ENCODE results near the gene SPHK1.

SPHK1 gene

GRCh38 chr17:76399175-76400172 lies 15.1 kb downstream of the SPHK1 start:
- TF ChIP-seq CTCF (conservative IDR thresholded peaks at IDR 0.05) = no peak
- H3K27ac ChIP-seq = no peak overlapping the region

- TF ChIP-seq CTCF (conservative IDR thresholded peaks at IDR 0.05) = no peak
- H3K27ac ChIP-seq = no peak overlapping the region
These were observed 18.3 kb downstream of the SPHK1 start for GRCh38 chr17:76402711-76403110.

GRCh38 chr17:76404256-76404655 lies 19.8 kb downstream of the SPHK1 start:
- TF ChIP-seq CTCF (conservative IDR thresholded peaks at IDR 0.05) = no peak
- no peak overlapping the region for H3K27ac ChIP-seq

DNA sequence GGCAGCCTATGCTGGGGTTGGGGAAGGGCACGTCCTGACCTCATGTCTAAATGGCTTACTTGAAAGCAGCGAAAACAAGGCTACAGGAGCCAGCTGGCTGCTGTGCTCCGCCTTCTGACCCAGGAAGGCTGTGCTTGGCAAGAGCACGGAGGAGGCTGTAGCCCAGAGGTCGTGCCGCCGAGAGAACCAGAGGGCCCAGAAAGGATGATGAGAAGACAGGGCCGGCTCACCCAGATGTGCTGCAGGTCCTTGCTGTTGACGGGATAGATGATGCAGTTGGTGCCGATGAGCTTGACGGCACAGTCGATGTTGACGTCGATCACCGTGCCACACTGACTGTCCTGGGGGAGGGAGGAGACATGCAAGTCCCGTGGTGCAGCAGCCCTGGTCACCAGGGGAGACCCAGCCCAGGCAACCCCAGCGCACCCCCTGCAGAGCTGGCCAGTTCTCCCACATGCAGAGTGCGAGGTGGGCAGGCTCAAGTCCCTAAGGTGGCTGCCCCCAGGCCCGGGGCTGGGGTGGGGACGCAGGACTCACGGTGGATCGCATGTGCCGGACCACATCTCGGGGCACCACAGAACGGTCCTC lies 20.7 kb downstream of the SPHK1 start:
- no peak for TF ChIP-seq CTCF (conservative IDR thresholded peaks at IDR 0.05)
- peak overlapping the region; percentile 55 for H3K27ac ChIP-seq

- TF ChIP-seq CTCF (conservative IDR thresholded peaks at IDR 0.05) = no peak
- peak overlapping the region; percentile 55 for H3K27ac ChIP-seq
These were observed 21.2 kb downstream of the SPHK1 start for GRCh38 chr17:76405607-76405966.

DNA sequence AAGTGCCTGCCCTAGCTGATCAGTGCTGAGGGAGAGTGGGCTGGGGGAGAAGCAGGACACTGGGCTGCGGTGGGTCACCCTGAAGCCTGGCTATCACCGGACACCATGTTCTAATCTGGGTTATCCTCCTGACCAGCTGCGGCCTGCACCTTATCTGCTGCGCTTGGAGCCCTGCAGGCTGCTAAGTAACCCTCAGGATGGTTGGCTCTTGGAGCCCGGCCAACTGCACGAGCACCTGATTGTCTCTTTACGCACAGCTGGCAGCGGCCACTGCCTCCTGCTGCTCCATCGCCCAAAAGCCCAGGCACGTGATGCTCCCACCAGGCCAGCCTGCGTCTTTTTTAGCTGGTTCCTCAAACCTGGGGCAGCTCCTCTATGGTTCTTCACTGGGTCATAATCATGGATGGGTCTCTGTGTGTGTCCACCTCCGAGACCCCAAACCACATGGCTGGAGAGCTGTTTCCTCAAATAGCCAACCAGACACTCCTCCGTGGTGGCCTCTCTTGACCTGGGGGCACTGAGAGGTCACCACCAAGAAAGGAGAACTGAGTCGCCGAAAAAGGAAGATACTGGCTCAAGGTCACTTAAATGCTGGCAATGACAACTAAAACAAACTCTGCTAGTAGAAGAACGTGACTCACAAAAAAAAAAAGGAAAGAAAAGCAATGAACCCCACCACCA lies 21.7 kb downstream of the SPHK1 start:
- TF ChIP-seq CTCF (conservative IDR thresholded peaks at IDR 0.05) = 0 out of 2 replicates have a peak, but pooled peaks have one; percentile 15

DNA sequence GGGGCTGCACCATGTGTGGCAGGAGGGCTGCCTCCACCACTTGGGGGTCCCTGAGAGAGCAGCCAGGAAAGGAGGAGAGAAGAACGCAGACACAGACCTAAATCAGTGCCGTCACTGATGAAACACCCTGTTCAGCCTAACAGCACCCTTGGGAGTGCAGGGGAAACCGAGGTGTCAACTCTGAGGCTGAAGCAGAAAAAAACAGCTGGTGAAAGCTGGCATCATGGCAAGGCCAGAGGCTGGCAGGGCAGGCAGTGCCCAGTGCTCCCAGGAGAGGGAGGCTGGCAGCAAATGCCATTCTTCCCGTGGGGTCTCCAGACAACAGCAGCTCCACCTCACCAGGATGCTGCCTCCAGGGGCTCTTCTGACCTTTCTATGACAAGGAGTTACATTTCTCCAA lies 23.1 kb downstream of the SPHK1 start:
- H3K27ac ChIP-seq = no peak overlapping the region
- TF ChIP-seq CTCF (conservative IDR thresholded peaks at IDR 0.05) = no peak

More for the DNA sequence above, 21.7 kb downstream of the SPHK1 start:
- peak overlapping the region; percentile 55 for H3K27ac ChIP-seq
